K562 (cell line): ENCODE measurements around the gene ASPG.

Experiments used
- ZNF263 ChIP-seq: sonication (generic); formaldehyde crosslinking; IDR thresholded peaks from 2 replicates; pipeline ENCODE4 v1.8.0; 2022; ENCODE audit warnings: mild to moderate bottlenecking, missing genetic modification reagents, borderline replicate concordance
- TF ChIP-seq, protein P1 (sequence below): fragments of 250-450 bp; sonication (Bioruptor Pico); IDR thresholded peaks from 2 replicates; pipeline ENCODE4 v1.8.0; 2022; ENCODE audit warnings: moderate library complexity, mild to moderate bottlenecking, inconsistent platforms
- TF ChIP-seq, protein P2 (sequence below): sonication (generic); formaldehyde crosslinking; IDR thresholded peaks from 2 replicates; pipeline ENCODE4 v1.9.0; 2022; ENCODE audit warnings: mild to moderate bottlenecking, missing genetic modification reagents

DNA sequence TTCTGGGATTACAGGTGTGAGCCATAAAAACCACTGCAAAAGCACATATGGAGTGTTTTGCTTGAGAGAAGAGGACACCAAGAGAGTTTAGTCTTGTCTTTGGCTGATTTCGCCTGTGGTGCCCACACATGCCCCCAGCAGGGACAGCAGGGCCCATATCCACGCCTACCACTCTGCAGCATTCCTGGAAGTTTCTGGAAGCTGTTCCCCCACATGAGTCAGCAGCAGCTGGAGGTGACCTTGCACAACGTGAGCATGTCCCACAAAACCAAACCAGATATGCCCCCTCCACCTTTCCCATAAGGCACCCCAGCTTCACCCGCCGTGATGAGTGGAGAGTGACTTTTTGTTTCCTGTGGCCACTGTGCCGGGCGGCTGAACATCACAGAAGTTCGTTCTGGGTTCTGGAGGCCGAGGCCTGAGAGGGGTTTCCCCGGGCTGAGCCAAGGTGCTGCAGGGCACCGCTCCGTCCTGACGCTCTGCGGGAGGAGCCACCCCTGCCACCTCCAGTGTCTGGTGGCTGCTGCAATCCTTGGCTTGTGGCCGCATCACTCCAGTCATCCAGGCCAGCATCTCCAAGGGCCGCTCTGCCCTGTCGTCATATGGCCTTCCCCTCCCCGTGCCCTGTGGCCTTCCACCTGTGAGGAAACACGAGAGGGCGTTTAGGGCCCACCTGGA is 4.7 kb downstream of the ASPG start:
- no peak for TF ChIP-seq ZNF263 (CRISPR knock-in tag)
- TF ChIP-seq, protein P1, sequence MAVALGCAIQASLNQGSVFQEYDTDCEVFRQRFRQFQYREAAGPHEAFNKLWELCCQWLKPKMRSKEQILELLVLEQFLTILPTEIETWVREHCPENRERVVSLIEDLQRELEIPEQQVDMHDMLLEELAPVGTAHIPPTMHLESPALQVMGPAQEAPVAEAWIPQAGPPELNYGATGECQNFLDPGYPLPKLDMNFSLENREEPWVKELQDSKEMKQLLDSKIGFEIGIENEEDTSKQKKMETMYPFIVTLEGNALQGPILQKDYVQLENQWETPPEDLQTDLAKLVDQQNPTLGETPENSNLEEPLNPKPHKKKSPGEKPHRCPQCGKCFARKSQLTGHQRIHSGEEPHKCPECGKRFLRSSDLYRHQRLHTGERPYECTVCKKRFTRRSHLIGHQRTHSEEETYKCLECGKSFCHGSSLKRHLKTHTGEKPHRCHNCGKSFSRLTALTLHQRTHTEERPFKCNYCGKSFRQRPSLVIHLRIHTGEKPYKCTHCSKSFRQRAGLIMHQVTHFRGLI = no peak
- TF ChIP-seq, protein P2, sequence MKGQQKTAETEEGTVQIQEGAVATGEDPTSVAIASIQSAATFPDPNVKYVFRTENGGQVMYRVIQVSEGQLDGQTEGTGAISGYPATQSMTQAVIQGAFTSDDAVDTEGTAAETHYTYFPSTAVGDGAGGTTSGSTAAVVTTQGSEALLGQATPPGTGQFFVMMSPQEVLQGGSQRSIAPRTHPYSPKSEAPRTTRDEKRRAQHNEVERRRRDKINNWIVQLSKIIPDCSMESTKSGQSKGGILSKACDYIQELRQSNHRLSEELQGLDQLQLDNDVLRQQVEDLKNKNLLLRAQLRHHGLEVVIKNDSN (CRISPR knock-in tag) = no peak
